HL-60/S4 treated with retinoic acid at 250 ng/mL for 4 days and 3 days (cell line): ENCODE measurements around the gene PSD4.

ENCODE experiments used
- in situ Hi-C: fragments of 300-500 bp; cut with MboI; formaldehyde crosslinking; loops from 2 replicates; pipeline ENCODE4 v1.7.0; 2022; ENCODE audit warnings: low sequenced_read_pairs

Gene PSD4

DNA sequence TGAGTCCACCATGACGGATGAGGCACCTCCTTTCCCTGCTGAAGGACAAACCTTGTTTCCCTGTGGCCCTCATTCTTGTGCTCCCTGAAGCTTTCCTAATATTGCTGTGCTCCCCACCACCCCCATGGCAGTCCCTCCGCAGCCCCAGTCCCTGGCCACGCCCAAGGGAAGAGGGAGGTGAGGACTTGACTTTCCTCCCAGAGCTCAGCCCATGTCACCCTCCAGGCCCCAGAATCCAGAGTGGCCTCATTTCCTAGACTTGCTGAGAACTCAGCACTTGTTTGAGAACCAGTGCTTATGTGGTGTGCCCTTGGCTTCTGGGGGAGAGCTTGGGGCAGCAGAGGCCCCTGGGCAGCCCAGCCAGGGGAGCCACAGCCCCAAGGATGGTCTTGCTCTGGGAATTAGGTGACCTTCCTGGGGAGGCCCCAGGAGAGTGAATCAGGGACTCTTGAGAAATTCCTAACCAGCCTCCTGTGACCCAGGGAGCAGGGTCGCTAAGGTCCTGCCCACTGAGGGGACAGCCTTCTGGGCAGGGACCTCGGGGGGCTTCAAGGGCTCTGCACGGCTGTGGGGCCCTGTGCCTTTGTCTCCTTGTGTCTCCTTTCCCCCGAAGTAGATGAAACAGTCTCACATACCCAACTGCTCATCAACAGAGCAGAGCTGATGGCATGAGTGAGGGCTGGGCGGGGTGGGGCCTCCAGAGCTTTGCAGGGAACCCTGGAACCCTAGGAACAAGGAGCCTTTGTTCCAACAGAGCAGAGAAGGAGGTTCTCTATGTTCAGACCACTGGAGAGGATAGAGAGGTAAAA, 27.9 kb downstream of the PSD4 start:
- in situ Hi-C loops, result no loop called here

DNA sequence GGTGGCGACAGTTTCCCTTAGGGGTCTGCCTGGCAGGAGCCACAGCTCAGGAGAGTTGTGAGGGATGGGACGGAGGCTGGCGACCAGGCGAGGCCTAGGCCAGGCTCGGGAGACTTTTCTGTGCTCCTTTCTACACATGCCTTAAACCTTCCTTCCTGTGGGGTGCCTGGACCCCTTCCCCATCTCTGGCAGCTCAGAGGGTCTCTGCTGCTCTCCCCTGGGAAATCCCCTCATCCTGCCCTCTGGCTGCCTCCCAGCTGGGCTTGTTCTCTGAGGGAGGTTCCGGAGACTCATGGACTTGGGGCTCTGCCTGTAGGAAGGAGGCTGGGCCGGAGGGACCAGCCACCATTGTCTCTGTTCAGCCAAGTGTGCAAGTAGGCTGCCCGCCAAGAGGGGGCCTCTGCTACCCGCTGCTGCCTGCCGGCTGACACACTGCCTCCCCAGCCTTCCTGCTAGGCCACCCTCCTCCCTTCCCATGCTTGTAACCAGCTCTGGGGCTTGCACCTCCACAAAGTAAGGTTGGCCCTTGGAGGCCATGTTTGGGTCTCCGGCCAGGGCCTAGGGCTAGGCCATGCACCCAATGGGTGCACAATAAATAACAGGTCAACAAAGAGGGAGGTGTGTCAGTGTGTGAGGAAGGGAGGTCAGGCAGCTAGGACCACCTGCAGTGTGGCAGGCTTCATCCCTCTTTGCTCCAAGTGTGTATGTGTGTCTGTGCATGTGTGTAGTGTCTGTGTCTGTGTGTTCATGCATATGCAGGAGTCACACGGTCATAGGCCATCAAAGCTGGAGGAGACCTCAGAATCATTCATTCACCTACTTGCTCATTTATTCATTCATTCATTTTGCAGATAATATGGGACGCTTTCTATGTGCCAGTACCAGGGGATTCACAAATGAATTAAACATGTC, 28.8 kb downstream of the PSD4 start:
- in situ Hi-C loops, result no loop called here

DNA sequence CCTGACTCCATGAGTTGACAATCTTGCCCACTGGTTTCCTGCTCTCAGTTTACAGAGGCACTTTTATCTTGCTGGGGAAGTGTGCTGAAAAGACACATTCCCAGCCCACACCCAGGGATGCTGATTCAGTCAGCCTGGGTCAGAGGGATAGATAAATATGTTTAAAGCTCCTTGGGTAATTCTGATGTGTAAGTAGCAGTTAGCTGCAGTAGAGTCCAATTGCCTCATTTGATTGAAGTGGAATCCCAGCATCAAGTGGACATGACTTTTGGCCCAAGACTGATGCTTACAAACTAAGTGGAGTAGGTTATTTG, 29.4 kb downstream of the PSD4 start:
- in situ Hi-C loops, result no loop called here

GRCh38 chr2:113203901-113204519, 30.2 kb downstream of the PSD4 start:
- in situ Hi-C loops, result no loop called here

DNA sequence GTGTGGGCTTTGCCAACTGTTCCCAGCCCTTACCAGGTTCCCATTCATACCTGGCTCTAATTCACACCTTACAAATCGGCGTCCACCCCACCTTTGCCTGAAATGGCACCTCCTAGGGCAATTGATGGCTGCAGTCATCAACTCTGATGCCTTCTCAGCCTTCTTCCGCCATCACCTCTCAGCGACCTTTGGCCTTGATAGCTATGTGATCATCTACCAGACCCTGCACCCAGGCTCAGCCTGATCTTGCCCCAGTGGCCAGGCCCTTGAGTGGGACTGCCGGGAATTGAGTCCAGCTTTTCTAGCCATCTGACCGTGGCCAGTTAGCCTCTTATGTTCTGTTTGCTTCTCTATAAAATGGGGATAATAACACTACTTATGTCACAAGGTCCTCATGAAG, 32.5 kb downstream of the PSD4 start:
- in situ Hi-C loops, result no loop called here

GRCh38 chr2:113207021-113207420, 33.2 kb downstream of the PSD4 start:
- in situ Hi-C loops, result no loop called here

GRCh38 chr2:113208396-113208795, 34.6 kb downstream of the PSD4 start:
- in situ Hi-C loops, result no loop called here

- in situ Hi-C loops, result no loop called here
Observed at GRCh38 chr2:113209011-113209645, 35.4 kb downstream of the PSD4 start.

GRCh38 chr2:113209646-113210171, 35.9 kb downstream of the PSD4 start:
- in situ Hi-C loops, result no loop called here

- in situ Hi-C loops, result no loop called here
Observed at GRCh38 chr2:113211226-113212105, 37.7 kb downstream of the PSD4 start.

DNA sequence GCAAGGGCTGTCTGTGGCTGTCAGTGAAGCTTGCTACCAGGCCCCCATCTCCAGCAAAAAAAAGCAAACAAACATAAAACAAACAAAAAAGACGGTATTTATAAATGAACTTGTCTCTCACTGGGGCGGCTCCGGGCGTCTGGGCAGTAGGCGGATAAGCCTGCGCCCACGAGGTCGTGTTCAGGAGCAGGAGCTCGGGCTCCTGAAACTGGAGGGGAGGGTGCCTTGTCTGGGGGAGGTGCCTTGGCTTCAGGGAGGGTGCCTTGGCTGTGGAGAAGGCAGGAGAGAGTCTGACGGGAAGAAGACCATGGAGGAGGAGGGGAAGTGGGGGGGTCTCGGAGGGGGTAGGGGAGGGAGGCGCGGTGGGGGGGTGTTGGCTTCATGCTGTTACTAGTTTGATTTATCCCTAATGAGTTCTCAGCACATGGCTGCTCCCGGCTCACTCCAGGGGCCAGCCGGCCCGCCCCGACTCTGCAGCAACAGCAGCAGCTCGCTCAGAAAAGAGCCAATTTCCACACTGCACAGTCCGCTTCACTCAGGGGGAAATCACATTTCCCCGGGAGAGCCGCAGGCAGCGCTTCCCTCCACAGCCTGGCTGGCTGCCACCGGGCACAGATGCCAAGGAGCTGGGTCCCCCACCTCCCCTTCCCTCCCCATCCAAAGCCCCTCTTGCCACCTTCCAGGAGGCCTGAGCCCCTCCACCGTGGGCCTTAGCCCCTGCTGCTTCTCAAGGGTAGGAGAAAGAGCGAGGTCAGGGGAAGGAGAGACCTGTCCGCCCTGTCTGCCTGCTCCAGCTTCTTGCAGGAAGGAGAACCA, 38.7 kb downstream of the PSD4 start:
- in situ Hi-C loops, result no loop called here

- in situ Hi-C loops, result no loop called here
Observed at GRCh38 chr2:113213061-113213930, 39.5 kb downstream of the PSD4 start.

DNA sequence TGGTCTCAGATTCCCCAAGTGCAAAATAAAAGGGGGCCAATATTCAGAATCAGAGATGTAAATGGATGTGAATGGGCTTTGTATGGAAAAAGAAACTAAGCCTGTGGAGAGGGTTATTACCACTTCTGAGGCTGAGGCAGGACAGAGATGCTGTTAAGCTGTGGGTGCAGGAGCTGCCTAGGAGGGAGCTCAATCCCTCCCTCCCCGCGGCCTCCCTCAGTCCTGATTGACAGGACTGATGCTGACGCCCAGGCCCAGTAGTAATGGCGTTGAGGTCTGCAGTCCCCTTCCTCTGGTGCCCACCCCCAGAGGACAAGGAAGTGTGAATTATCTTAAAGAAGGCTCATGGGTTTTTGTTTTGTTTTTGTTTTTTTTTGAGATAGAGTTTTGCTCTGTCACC, 40.4 kb downstream of the PSD4 start:
- in situ Hi-C loops, result no loop called here

- in situ Hi-C loops, result no loop called here
Observed at GRCh38 chr2:113215056-113215455, 41.3 kb downstream of the PSD4 start.

GRCh38 chr2:113216321-113216720, 42.5 kb downstream of the PSD4 start:
- in situ Hi-C loops, result no loop called here

- in situ Hi-C loops, result no loop called here
Observed at GRCh38 chr2:113216891-113217454, 43.2 kb downstream of the PSD4 start.

DNA sequence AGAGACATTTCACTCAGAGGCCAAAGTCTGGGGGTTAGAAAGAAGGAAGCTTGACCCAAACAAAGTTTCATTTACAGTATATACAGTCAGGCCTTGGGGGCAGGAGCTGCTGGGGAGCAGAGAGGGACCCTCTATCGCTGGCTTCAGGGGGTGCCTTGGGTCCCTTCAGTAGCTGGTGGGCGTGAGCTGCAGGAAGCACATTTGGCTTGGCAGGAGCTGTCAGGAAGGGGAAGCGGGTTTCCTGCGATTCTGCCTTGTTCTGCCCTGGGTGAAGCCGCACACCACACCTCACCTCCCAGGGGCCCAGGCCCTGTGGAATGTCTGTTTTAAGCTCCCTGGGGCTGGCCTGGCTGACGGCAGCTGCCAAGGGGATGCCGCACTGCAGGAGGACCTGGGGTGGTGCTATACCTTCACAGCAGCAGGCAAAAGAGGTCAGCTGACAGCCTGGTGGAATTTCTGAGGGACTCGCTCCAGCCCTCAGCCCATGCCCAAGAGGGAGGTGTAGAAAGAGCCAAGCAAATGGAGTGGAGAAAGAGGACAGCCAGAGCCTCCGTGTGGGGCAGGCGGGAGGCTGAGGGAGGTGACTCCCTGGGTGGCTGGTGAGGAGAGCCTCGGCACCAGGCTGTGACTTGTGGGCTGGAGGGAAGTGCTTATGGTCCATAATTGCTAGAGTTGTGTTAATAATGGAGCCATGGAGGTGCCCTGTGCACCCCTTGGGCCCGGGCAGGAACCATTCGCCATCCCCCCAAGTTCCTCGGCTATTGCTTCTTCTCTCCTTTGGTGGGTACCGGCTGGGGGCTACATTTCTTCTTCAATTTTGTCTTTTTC, 43.9 kb downstream of the PSD4 start:
- in situ Hi-C loops, result no loop called here
